KMS-11 (cell line): ENCODE measurements around the gene HSPE1.

Source experiments
- H2AFZ ChIP-seq: fragments of 200-600 bp; sonication (generic); 2 replicates; pipeline ENCODE4 v1.6.1; 2016; ENCODE audit warnings: antibody characterized with exemption, mixed run types, low read depth
- H3K27ac ChIP-seq: fragments of 200-600 bp; sonication (generic); 2 replicates; pipeline ENCODE4 v1.6.1; 2016; ENCODE audit warnings: mild to moderate bottlenecking, mixed run types
- H3K27me3 ChIP-seq: fragments of 200-600 bp; sonication (generic); 2 replicates; pipeline ENCODE4 v1.6.1; 2017; ENCODE audit warnings: mild to moderate bottlenecking, low read depth, mixed run types, moderate library complexity; ENCODE audit not compliant: insufficient read depth
- H3K36me3 ChIP-seq: fragments of 200-600 bp; sonication (generic); 2 replicates; pipeline ENCODE4 v1.6.1; 2017; ENCODE audit warnings: mild to moderate bottlenecking, mixed run types; ENCODE audit not compliant: insufficient read depth
- H3K4me1 ChIP-seq: fragments of 200-600 bp; sonication (generic); 2 replicates; pipeline ENCODE4 v1.6.1; 2016; ENCODE audit warnings: mild to moderate bottlenecking, low read depth, mixed run types; ENCODE audit not compliant: poor library complexity, severe bottlenecking
- H3K4me2 ChIP-seq: fragments of 200-600 bp; sonication (generic); 2 replicates; pipeline ENCODE4 v1.7.0; 2016; ENCODE audit warnings: mild to moderate bottlenecking, mixed run types
- H3K4me3 ChIP-seq: fragments of 200-600 bp; sonication (generic); IDR thresholded peaks from 2 replicates; pipeline ENCODE4 v1.6.1; 2017; ENCODE audit warnings: low read depth, low read length, mixed read lengths; ENCODE audit not compliant: insufficient read depth
- H3K79me2 ChIP-seq: fragments of 200-600 bp; sonication (generic); 2 replicates; pipeline ENCODE4 v1.6.1; 2016; ENCODE audit warnings: low read depth, mixed run types; ENCODE audit not compliant: insufficient read depth
- H3K9ac ChIP-seq: fragments of 200-600 bp; sonication (generic); 2 replicates; pipeline ENCODE4 v1.6.1; 2016; ENCODE audit warnings: mild to moderate bottlenecking, mixed run types
- H4K20me1 ChIP-seq: fragments of 200-600 bp; sonication (generic); 2 replicates; pipeline ENCODE4 v1.6.1; 2016; ENCODE audit warnings: mild to moderate bottlenecking, mixed run types; ENCODE audit not compliant: insufficient read depth
- CTCF ChIP-seq: fragments of 200-600 bp; sonication (generic); conservative IDR thresholded peaks from 2 replicates; pipeline ENCODE4 v1.6.1; 2017; ENCODE audit warnings: low read depth, mild to moderate bottlenecking, antibody characterized with exemption, low read length, moderate library complexity, mixed read lengths

Gene HSPE1

DNA sequence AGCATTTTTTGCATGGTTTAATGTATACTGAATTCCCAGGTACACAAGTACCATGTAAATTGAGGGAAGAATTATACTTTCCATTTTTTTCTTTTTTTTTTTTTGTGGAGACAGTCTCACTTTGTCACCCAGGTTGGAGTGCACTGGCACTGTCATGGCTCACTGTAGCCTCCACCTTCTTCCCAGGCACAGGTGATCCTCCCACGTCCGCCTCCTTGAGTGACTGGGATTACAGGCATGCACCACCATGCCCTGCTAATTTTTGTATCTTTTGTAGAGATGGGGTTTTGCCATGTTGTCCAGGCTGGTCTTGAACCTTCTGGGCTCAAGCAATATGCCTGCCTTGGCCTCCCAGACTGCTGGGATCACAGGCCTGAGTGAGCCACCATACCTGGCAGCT is 3.8 kb downstream of the HSPE1 start:
- H3K79me2 ChIP-seq = peaks cover 52% of the 10 kb centered on the region
- no peak overlapping the region for H3K9ac ChIP-seq
- no peak overlapping the region for H3K4me2 ChIP-seq
- H2AFZ ChIP-seq = no peak overlapping the region
- TF ChIP-seq CTCF = no peak
- 0 out of 2 replicates have a peak, but pooled peaks cover 4% of the 10 kb centered on the region for H4K20me1 ChIP-seq
- H3K27ac ChIP-seq = no peak overlapping the region
- H3K4me3 ChIP-seq = no peak overlapping the region
- H3K27me3 ChIP-seq = no peaks in the 10 kb centered on the region
- peaks cover 21% of the 10 kb centered on the region for H3K4me1 ChIP-seq
- H3K36me3 ChIP-seq = peaks cover 15% of the 10 kb centered on the region; the same call in 1 of the 2 replicates

GRCh38 chr2:197504512-197504911 is 4.3 kb downstream of the HSPE1 start:
- H3K4me3 ChIP-seq = no peak overlapping the region
- no peak for TF ChIP-seq CTCF
- H3K36me3 ChIP-seq = peaks cover 15% of the 10 kb centered on the region; the same call in 1 of the 2 replicates
- 0 out of 2 replicates have a peak, but pooled peaks cover 4% of the 10 kb centered on the region for H4K20me1 ChIP-seq
- H3K27me3 ChIP-seq = no peaks in the 10 kb centered on the region
- no peak overlapping the region for H2AFZ ChIP-seq
- H3K4me1 ChIP-seq = peaks cover 21% of the 10 kb centered on the region
- no peak overlapping the region for H3K27ac ChIP-seq
- H3K79me2 ChIP-seq = peaks cover 47% of the 10 kb centered on the region
- H3K4me2 ChIP-seq = no peak overlapping the region
- H3K9ac ChIP-seq = no peak overlapping the region

DNA sequence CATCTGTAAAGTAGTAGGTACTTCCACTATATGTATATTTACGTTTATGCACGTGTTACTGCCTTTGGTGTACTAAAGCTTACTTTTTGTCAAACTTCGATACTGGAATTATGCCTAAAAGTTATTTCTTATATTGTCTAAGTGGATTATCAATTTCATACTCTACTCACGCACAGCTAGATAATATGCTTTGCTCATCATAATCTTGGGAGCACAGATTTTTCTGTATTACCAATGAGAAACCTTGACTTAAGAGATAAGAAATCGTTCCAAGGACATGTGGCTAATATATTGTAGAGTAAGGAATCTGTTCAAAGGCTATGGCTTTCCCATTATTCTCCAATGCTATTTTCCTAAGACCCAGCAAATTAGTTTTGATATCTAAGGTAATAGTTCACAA is 6.5 kb downstream of the HSPE1 start:
- H3K36me3 ChIP-seq = peaks cover 13% of the 10 kb centered on the region; the same call in 1 of the 2 replicates

DNA sequence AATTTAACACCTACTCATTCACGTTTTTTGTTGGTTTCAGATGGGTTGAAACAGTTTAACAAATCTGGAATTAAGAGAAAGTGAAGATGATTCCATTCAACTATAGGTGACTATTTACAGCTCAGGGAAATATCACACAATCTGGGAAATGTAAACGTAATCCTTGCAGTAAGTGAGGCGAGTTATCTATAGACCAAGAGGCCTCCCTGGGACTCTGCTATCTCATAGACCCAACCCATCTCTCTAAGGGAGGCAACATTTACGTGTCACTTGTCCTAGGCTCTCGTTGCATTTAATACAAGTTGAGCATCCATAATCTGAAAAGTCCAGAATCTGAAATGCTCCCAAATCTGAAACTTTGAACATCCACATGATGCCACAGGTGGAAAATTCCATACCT is 13.7 kb downstream of the HSPE1 start:
- H4K20me1 ChIP-seq = no peaks in the 10 kb centered on the region
- peak overlapping the region; percentile 94; the same call in 1 of the 2 replicates for H3K27ac ChIP-seq
- H3K4me1 ChIP-seq = peaks cover 33% of the 10 kb centered on the region
- H3K79me2 ChIP-seq = peaks cover 30% of the 10 kb centered on the region
- peak overlapping the region; percentile 98 for H3K4me2 ChIP-seq
- no peak for TF ChIP-seq CTCF
- H2AFZ ChIP-seq = no peak overlapping the region
- no peaks in the 10 kb centered on the region for H3K27me3 ChIP-seq
- no peak overlapping the region for H3K9ac ChIP-seq
- H3K4me3 ChIP-seq = no peak overlapping the region
- H3K36me3 ChIP-seq = no peaks in the 10 kb centered on the region

More for the DNA sequence above, 6.5 kb downstream of the HSPE1 start:
- no peak overlapping the region for H3K9ac ChIP-seq
- no peak for TF ChIP-seq CTCF
- H3K4me1 ChIP-seq = peaks cover 20% of the 10 kb centered on the region
- H2AFZ ChIP-seq = no peak overlapping the region
- 0 out of 2 replicates have a peak, but pooled peaks cover 4% of the 10 kb centered on the region for H4K20me1 ChIP-seq
- H3K27ac ChIP-seq = no peak overlapping the region
- no peak overlapping the region for H3K4me3 ChIP-seq
- no peak overlapping the region for H3K4me2 ChIP-seq
- peaks cover 32% of the 10 kb centered on the region for H3K79me2 ChIP-seq
- H3K27me3 ChIP-seq = no peaks in the 10 kb centered on the region
